IMR-90 (cell line): Measurements from ENCODE around the gene CDKAL1. TPM values are rescaled to one million over a fixed set of nuclear protein-coding genes. Genes with fewer than 3 reads are reported as not detected.

Source experiments
- ATAC-seq: fragments of 200-7000 bp; cut with Tn5 transposase; 2 replicates; pipeline ENCODE4 v1.9.1; 2020; ENCODE audit warnings: low read depth, mild to moderate bottlenecking, moderate library complexity
- BruUV-seq: library from RNA; stranded (reverse); fragments of 400-500 nt; replicated peaks from 2 replicates; lab custom pipeline; 2021; lab: Mats Ljungman, UMichigan
- CTCF ChIA-PET: fragments of 300-600 bp; formaldehyde crosslinking; extraction: SDS; loops from one replicate; lab custom pipeline; 2021; ENCODE audit warnings: antibody characterized with exemption; lab: Yijun Ruan, JAX
- POLR2A ChIA-PET: fragments of 300-600 bp; sonication (Branson Sonifier 250); formaldehyde crosslinking; loops from one replicate; lab custom pipeline; 2022; ENCODE audit warnings: antibody characterized with exemption; ENCODE audit not compliant: unreplicated experiment; lab: Charles Lee
- DNase-seq: peaks from one replicate; pipeline ENCODE4 v3.0.0; 2013
- H2AFZ ChIP-seq: replicated peaks from 2 replicates; pipeline ENCODE3; 2013; ENCODE audit warnings: low read length, mild to moderate bottlenecking; ENCODE audit not compliant: poor library complexity
- H2AK5ac ChIP-seq: 2 replicates; pipeline ENCODE4 v1.6.1; 2013; ENCODE audit warnings: low read depth, low read length, inconsistent platforms
- H2AK9ac ChIP-seq: replicated peaks from 2 replicates; pipeline ENCODE3; 2013; ENCODE audit warnings: mild to moderate bottlenecking, low read depth, low read length, moderate library complexity; ENCODE audit not compliant: poor library complexity
- H2BK120ac ChIP-seq: 2 replicates; pipeline ENCODE4 v1.6.1; 2013; ENCODE audit warnings: low read depth, low read length, inconsistent platforms
- H2BK15ac ChIP-seq: 3 replicates; pipeline ENCODE4 v1.6.1; 2013; ENCODE audit warnings: low read depth, low read length, inconsistent platforms
- H2BK20ac ChIP-seq: 2 replicates; pipeline ENCODE4 v1.6.1; 2013; ENCODE audit warnings: low read depth, mild to moderate bottlenecking, inconsistent platforms, low read length, moderate library complexity
- H2BK5ac ChIP-seq: 2 replicates; pipeline ENCODE4 v1.6.1; 2013; ENCODE audit warnings: mild to moderate bottlenecking, low read depth, low read length, inconsistent platforms; ENCODE audit not compliant: poor library complexity, severe bottlenecking
- H3K14ac ChIP-seq: replicated peaks from 2 replicates; pipeline ENCODE4 v1.6.1; 2013; ENCODE audit warnings: low read depth, low read length, inconsistent platforms
- H3K18ac ChIP-seq: 2 replicates; pipeline ENCODE4 v1.6.1; 2013; ENCODE audit warnings: low read depth, low read length, control low read depth
- H3K23ac ChIP-seq: 2 replicates; pipeline ENCODE4 v1.6.1; 2013; ENCODE audit warnings: low read depth, low read length, inconsistent platforms
- H3K27ac ChIP-seq: 2 replicates; pipeline ENCODE4 v1.5.1; 2013; ENCODE audit warnings: mild to moderate bottlenecking, control low read depth, low read length; ENCODE audit not compliant: insufficient read depth
- H3K27me3 ChIP-seq: 2 replicates; pipeline ENCODE4 v1.6.1; 2013; ENCODE audit warnings: low read length; ENCODE audit not compliant: control insufficient read depth, insufficient read depth
- H3K36me3 ChIP-seq: 2 replicates; pipeline ENCODE4 v1.6.1; 2013; ENCODE audit warnings: low read length, mixed read lengths; ENCODE audit not compliant: control insufficient read depth, insufficient read depth
- H3K4ac ChIP-seq: 2 replicates; pipeline ENCODE4 v1.6.1; 2013; ENCODE audit warnings: low read depth, low read length, inconsistent platforms
- H3K4me1 ChIP-seq: 2 replicates; pipeline ENCODE4 v1.6.1; 2013; ENCODE audit warnings: low read length, mixed read lengths; ENCODE audit not compliant: control insufficient read depth, insufficient read depth
- H3K4me2 ChIP-seq: 2 replicates; pipeline ENCODE4 v1.6.1; 2013; ENCODE audit warnings: low read depth, mild to moderate bottlenecking, control low read depth, low read length, moderate library complexity
- H3K4me3 ChIP-seq: 2 replicates; pipeline ENCODE4 v1.5.1; 2013; ENCODE audit warnings: low read depth, mild to moderate bottlenecking, control low read depth, low read length, moderate library complexity; ENCODE audit not compliant: insufficient read depth
- H3K56ac ChIP-seq: 2 replicates; pipeline ENCODE4 v1.6.1; 2013; ENCODE audit warnings: low read length, inconsistent platforms; ENCODE audit not compliant: insufficient read depth; ENCODE audit errors: extremely low read depth
- H3K79me1 ChIP-seq, 2 experiments: 2 replicates each; pipeline ENCODE4 v1.6.1; 2013; ENCODE audit warnings: low read length in 2 of 2, inconsistent platforms in 1 of 2, low read depth in 1 of 2
- H3K9ac ChIP-seq: 2 replicates; pipeline ENCODE4 v1.6.1; 2013; ENCODE audit warnings: low read depth, low read length, control low read depth
- H3K9me1 ChIP-seq: 2 replicates; pipeline ENCODE4 v1.6.1; 2013; ENCODE audit warnings: low read length, inconsistent platforms; ENCODE audit not compliant: insufficient read depth
- H3K9me3 ChIP-seq: 2 replicates; pipeline ENCODE4 v1.6.1; 2013; ENCODE audit warnings: low read length; ENCODE audit not compliant: control insufficient read depth, insufficient read depth
- H4K20me1 ChIP-seq: 2 replicates; pipeline ENCODE4 v1.6.1; 2013; ENCODE audit warnings: low read length, inconsistent platforms; ENCODE audit not compliant: insufficient read depth
- H4K5ac ChIP-seq: 2 replicates; pipeline ENCODE4 v1.6.1; 2013; ENCODE audit warnings: mild to moderate bottlenecking, low read depth, low read length, control low read depth
- H4K8ac ChIP-seq, 2 experiments: 2 replicates each; pipeline ENCODE4 v1.6.1; 2013; ENCODE audit warnings: low read depth in 2 of 2, low read length in 2 of 2, control low read depth in 1 of 2, inconsistent platforms in 1 of 2
- H4K91ac ChIP-seq: 2 replicates; pipeline ENCODE4 v1.6.1; 2013; ENCODE audit warnings: low read depth, low read length, inconsistent platforms; ENCODE audit not compliant: insufficient read depth
- CHD1 ChIP-seq: IDR thresholded peaks from 2 replicates; pipeline ENCODE4 v1.6.1; 2012; ENCODE audit warnings: low read depth, low read length, improper control_type of control experiment
- FOS ChIP-seq: fragments of 150-350 bp; IDR thresholded peaks from 2 replicates; pipeline ENCODE4 v1.6.1; 2016; ENCODE audit warnings: low read depth, low read length
- MAZ ChIP-seq: IDR thresholded peaks from 2 replicates; pipeline ENCODE4 v1.6.1; 2012; ENCODE audit warnings: low read depth, mild to moderate bottlenecking, low read length, improper control_type of control experiment, moderate library complexity, borderline replicate concordance
- MXI1 ChIP-seq: IDR thresholded peaks from 2 replicates; pipeline ENCODE4 v1.6.1; 2012; ENCODE audit warnings: low read depth, mild to moderate bottlenecking, low read length, moderate library complexity, borderline replicate concordance
- RAD21 ChIP-seq: IDR thresholded peaks from 2 replicates; pipeline ENCODE4 v1.6.1; 2012; ENCODE audit warnings: low read length, improper control_type of control experiment
- RCOR1 ChIP-seq: IDR thresholded peaks from 2 replicates; pipeline ENCODE4 v1.6.1; 2012; ENCODE audit warnings: mild to moderate bottlenecking, low read length, improper control_type of control experiment; ENCODE audit not compliant: insufficient replicate concordance
- RFX5 ChIP-seq: IDR thresholded peaks from 2 replicates; pipeline ENCODE4 v1.8.0; 2012; ENCODE audit warnings: low read depth, mild to moderate bottlenecking, low read length, moderate library complexity
- SMC3 ChIP-seq: fragments of 150-350 bp; IDR thresholded peaks from 2 replicates; pipeline ENCODE4 v1.6.1; 2016; ENCODE audit warnings: low read depth, mild to moderate bottlenecking, antibody characterized with exemption, low read length, moderate library complexity
- WGBS, 2 experiments: methylation state at CpG; one replicate each; pipeline versions ENCODE4 v1.1.5 to v1.1.7; 2013; ENCODE audit warnings: missing lambda C conversion rate in 2 of 2; ENCODE audit not compliant: insufficient read length in 1 of 2; ENCODE audit errors: extremely low coverage in 2 of 2; 5-methylcytosine and 5-hydroxymethylcytosine counted together
- dilution Hi-C: fragments of 300-500 bp; cut with HindIII; formaldehyde crosslinking; loops from one replicate; pipeline ENCODE4 v1.14.3; 2018; ENCODE audit warnings: low sequenced_read_pairs; ENCODE audit not compliant: unreplicated experiment
- in situ Hi-C: fragments of 300-500 bp; cut with MboI; formaldehyde crosslinking; loops from 3 replicates; pipeline ENCODE4 v1.14.3; 2019; ENCODE audit warnings: low sequenced_read_pairs, inconsistent platforms, mixed read lengths
- intact Hi-C: fragments of 100-400 bp; cut with micrococcal nuclease; formaldehyde crosslinking; loops from 2 replicates; pipeline ENCODE4 v1.10.0; 2022
- polyA plus RNA-seq, 3 experiments: library from polyadenylated mRNA; depleted of rRNA; stranded (reverse); fragments of >200 nt; gene quantifications; 2 replicates each; pipeline ENCODE4 v1.2.3, GENCODE V29; 2012; ENCODE audit warnings: low replicate concordance in 1 of 3
- total RNA-seq: library from RNA; depleted of rRNA; stranded (reverse); fragments of >200 nt; gene quantifications from 2 replicates; pipeline ENCODE4 v1.2.3, GENCODE V29; 2012
- TF ChIP-seq, protein P1 (sequence below): fragments of 150-350 bp; IDR thresholded peaks from 2 replicates; pipeline ENCODE4 v1.6.1; 2016; ENCODE audit warnings: low read depth, mild to moderate bottlenecking, low read length, moderate library complexity, borderline replicate concordance

CDKAL1 gene
- total and polyA plus RNA-seq, 2 of the 4 experiments (the other 2 are of a cell fraction), result 3.7 to 13.1 TPM

DNA sequence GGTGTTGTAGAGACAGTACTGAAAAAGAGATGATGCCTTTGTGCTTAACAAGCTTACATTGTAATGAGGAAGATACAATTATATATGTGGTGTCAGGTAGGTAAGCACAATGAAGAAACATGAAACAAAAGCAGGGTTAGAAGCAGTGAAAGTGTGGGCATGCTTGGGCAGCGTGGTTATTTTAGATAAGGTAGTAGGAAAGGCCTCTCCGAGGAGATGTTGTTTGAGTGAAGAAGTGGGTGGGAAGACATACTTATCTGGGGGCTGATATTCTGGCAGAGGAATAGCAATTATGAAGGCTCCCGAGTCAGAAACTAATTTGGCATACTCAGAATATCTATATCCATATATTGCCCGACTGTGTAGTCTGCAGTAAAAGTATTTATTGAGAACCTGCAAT lies 4.7 kb downstream of the CDKAL1 start:
- no peak overlapping the region for H3K56ac ChIP-seq
- ChIA-PET CTCF (interaction anchor here (0.7 to 1.3 kb wide), 2 partner anchors 11 to 386 kb away, joined by 3 to 6 read pairs; no protein-coding TSS in a partner anchor), POLR2A (no interaction called here)
- no peak overlapping the region for H3K4me2 ChIP-seq
- no peak for DNase-seq
- in situ Hi-C loops, result no loop called here
- H3K9me1 ChIP-seq, result no peaks in the 10 kb centered on the region
- H3K4me3 ChIP-seq, result no peak overlapping the region
- no peak for TF ChIP-seq MXI1
- TF ChIP-seq, protein P1, sequence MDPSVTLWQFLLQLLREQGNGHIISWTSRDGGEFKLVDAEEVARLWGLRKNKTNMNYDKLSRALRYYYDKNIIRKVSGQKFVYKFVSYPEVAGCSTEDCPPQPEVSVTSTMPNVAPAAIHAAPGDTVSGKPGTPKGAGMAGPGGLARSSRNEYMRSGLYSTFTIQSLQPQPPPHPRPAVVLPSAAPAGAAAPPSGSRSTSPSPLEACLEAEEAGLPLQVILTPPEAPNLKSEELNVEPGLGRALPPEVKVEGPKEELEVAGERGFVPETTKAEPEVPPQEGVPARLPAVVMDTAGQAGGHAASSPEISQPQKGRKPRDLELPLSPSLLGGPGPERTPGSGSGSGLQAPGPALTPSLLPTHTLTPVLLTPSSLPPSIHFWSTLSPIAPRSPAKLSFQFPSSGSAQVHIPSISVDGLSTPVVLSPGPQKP, result no peak
- no peak for TF ChIP-seq RCOR1
- TF ChIP-seq FOS, result no peak
- no peak for TF ChIP-seq RAD21
- no peak for TF ChIP-seq RFX5
- no peak for TF ChIP-seq CHD1
- TF ChIP-seq SMC3, result no peak
- TF ChIP-seq MAZ, result no peak
- H2BK5ac ChIP-seq, result no peak overlapping the region
- dilution Hi-C loops, result no loop called here
- ATAC-seq, result no peak
- no peak overlapping the region for H2BK120ac ChIP-seq
- no peaks in the 10 kb centered on the region for H3K9me3 ChIP-seq
- peaks cover 19 to 30% of the 10 kb centered on the region in 2 experiments for H3K79me1 ChIP-seq
- H2BK15ac ChIP-seq, result no peak overlapping the region
- no peak overlapping the region for H2AFZ ChIP-seq
- no peaks in the 10 kb centered on the region for H4K20me1 ChIP-seq
- no CpG with 5 or more reads among the region's 4 CpGs for WGBS, 2 experiments
- H3K27ac ChIP-seq, result no peak overlapping the region
- no peak overlapping the region for H2AK9ac ChIP-seq
- H3K27me3 ChIP-seq, result no peaks in the 10 kb centered on the region
- no peak overlapping the region for H3K18ac ChIP-seq
- H4K91ac ChIP-seq, result no peak overlapping the region
- no peak overlapping the region for H4K5ac ChIP-seq
- no peak overlapping the region for H3K14ac ChIP-seq
- H4K8ac ChIP-seq, result no peak overlapping the region
- no peak overlapping the region for H2BK20ac ChIP-seq
- H3K9ac ChIP-seq, result no peak overlapping the region
- H3K4me1 ChIP-seq, result 0 out of 2 replicates have a peak, but pooled peaks cover 1% of the 10 kb centered on the region
- H2AK5ac ChIP-seq, result no peak overlapping the region
- BruUV-seq, result no TSS peak
- intact Hi-C loops, result no loop called here
- peaks cover 3% of the 10 kb centered on the region; the same call in 1 of the 2 replicates for H3K36me3 ChIP-seq
- no peak overlapping the region for H3K23ac ChIP-seq
- no peak overlapping the region for H3K4ac ChIP-seq
